Endothelial cell of umbilical vein (primary cell): ENCODE measurements around the gene INHBC. TPM values are rescaled to one million over a fixed set of nuclear protein-coding genes. Genes with fewer than 3 reads are reported as not detected.

Source experiments
- BruUV-seq: library from RNA; stranded (reverse); fragments of 400-500 nt; replicated peaks from 2 replicates; lab custom pipeline; 2021; lab: Mats Ljungman, UMichigan
- CTCF ChIA-PET: fragments of 300-600, 350-600 bp; sonication (Branson Sonifier 250); formaldehyde crosslinking; loops from one replicate; lab custom pipeline; 2021; ENCODE audit warnings: antibody characterized with exemption, inconsistent platforms; lab: Charles Lee
- POLR2A ChIA-PET: fragments of 300-600, 350-600 bp; sonication (Branson Sonifier 250); formaldehyde crosslinking; loops from one replicate; lab custom pipeline; 2021; ENCODE audit warnings: antibody characterized with exemption, inconsistent platforms; lab: Charles Lee
- DNase-seq: peaks from one replicate; pipeline ENCODE4 v3.0.0-alpha.2; 2011; ENCODE audit warnings: low read depth, low spot score
- FAIRE-seq: peaks from 2 replicates; lab custom pipeline; 2011; peaks lifted over from hg19 to GRCh38; lab: Jason Lieb, UNC
- H2AFZ ChIP-seq: 2 replicates; pipeline ENCODE4 v1.6.0; 2012; ENCODE audit warnings: low read depth, low read length, control low read depth, inconsistent platforms
- H3K27ac ChIP-seq: 2 replicates; pipeline ENCODE4 v1.5.1; 2011; ENCODE audit warnings: low read depth, mild to moderate bottlenecking, control low read depth, low read length, moderate library complexity; ENCODE audit not compliant: insufficient read depth
- H3K27me3 ChIP-seq, 2 experiments: 2 replicates each; pipeline versions ENCODE4 v1.6.0 to v1.6.1; 2011; ENCODE audit warnings: low read length in 2 of 2, mixed read lengths in 1 of 2; ENCODE audit not compliant: control insufficient read depth in 2 of 2, insufficient read depth in 2 of 2
- H3K36me3 ChIP-seq, 2 experiments: 2 replicates in 1 of 2; 3 replicates in 1 of 2; pipeline ENCODE4 v1.5.1; 2011; ENCODE audit warnings: low read length in 2 of 2, mild to moderate bottlenecking in 1 of 2, moderate library complexity in 1 of 2; ENCODE audit not compliant: control insufficient read depth in 2 of 2, insufficient read depth in 2 of 2; ENCODE audit errors: extremely low read depth in 1 of 2
- H3K4me1 ChIP-seq: 3 replicates; pipeline ENCODE4 v1.5.1; 2011; ENCODE audit warnings: mild to moderate bottlenecking, low read length; ENCODE audit not compliant: control insufficient read depth, insufficient read depth; ENCODE audit errors: extremely low read depth
- H3K4me2 ChIP-seq: 2 replicates; pipeline ENCODE4 v1.6.1; 2011; ENCODE audit warnings: low read length, control low read depth, mixed read lengths; ENCODE audit not compliant: insufficient read depth
- H3K4me3 ChIP-seq, 3 experiments: fragments of 200-600 bp in 1 of 3; sonication (generic), shearing (Covaris generic) in 1 of 3; replicated peaks in 1 of 3; 2 replicates each; pipeline ENCODE4 v1.5.1; 2011 to 2016; ENCODE audit warnings: control low read depth in 3 of 3, low read length in 3 of 3, mild to moderate bottlenecking in 2 of 3, inconsistent platforms in 1 of 3, low read depth in 1 of 3, moderate library complexity in 1 of 3; ENCODE audit not compliant: insufficient read depth in 1 of 3
- H3K79me2 ChIP-seq: 2 replicates; pipeline ENCODE4 v1.6.0; 2012; ENCODE audit warnings: low read length, inconsistent platforms; ENCODE audit not compliant: control insufficient read depth, insufficient read depth
- H3K9ac ChIP-seq: replicated peaks from 2 replicates; pipeline ENCODE3; 2011; ENCODE audit warnings: low read length, control low read depth; ENCODE audit not compliant: insufficient read depth; ENCODE audit errors: extremely low read depth
- H3K9me1 ChIP-seq: replicated peaks from 3 replicates; pipeline ENCODE4 v1.6.0; 2011; ENCODE audit warnings: mild to moderate bottlenecking, low read length; ENCODE audit not compliant: control insufficient read depth, insufficient read depth; ENCODE audit errors: extremely low read depth
- H3K9me3 ChIP-seq: replicated peaks from 2 replicates; pipeline ENCODE4 v1.5.1; 2012; ENCODE audit warnings: low read length, inconsistent platforms; ENCODE audit not compliant: control insufficient read depth, insufficient read depth
- H4K20me1 ChIP-seq: replicated peaks from 2 replicates; pipeline ENCODE3; 2011; ENCODE audit warnings: mild to moderate bottlenecking, low read length; ENCODE audit not compliant: control insufficient read depth, insufficient read depth; ENCODE audit errors: extremely low read depth
- CTCF ChIP-seq, 2 donors: IDR thresholded peaks; 1 replicate in 1 of 2; 2 replicates in 1 of 2; pipeline ENCODE4 v1.5.1; 2011; ENCODE audit warnings: low read length in 2 of 2, mild to moderate bottlenecking in 2 of 2, moderate library complexity in 2 of 2, control low read depth in 1 of 2, inconsistent platforms in 1 of 2, low read depth in 1 of 2; ENCODE audit not compliant: insufficient read depth in 1 of 2; ENCODE audit errors: extremely low read depth in 1 of 2
- EZH2 ChIP-seq: IDR thresholded peaks from 2 replicates; pipeline ENCODE4 v1.6.1; 2012; ENCODE audit warnings: borderline replicate concordance, low read depth, mild to moderate bottlenecking, moderate library complexity, low read length, inconsistent platforms; ENCODE audit not compliant: severe bottlenecking
- FOS ChIP-seq: IDR thresholded peaks from 2 replicates; pipeline ENCODE4 v1.6.1; 2011; ENCODE audit warnings: mild to moderate bottlenecking, low read length, moderate library complexity, borderline replicate concordance; ENCODE audit not compliant: insufficient read depth
- GATA2 ChIP-seq: IDR thresholded peaks from 2 replicates; pipeline ENCODE4 v1.7.0; 2011; ENCODE audit warnings: low read depth, mild to moderate bottlenecking, moderate library complexity, mixed read lengths, low read length; ENCODE audit not compliant: insufficient read length, insufficient read depth
- JUN ChIP-seq: IDR thresholded peaks from 2 replicates; pipeline ENCODE4 v1.6.1; 2011; ENCODE audit warnings: borderline replicate concordance, low read depth; ENCODE audit not compliant: insufficient read length, insufficient read depth
- MYC ChIP-seq: IDR thresholded peaks from one replicate; pipeline ENCODE4 v1.6.1; 2011; ENCODE audit warnings: mild to moderate bottlenecking, low read depth, low read length
- POLR2A ChIP-seq: IDR thresholded peaks from 2 replicates; pipeline ENCODE4 v1.6.1; 2012; ENCODE audit warnings: low read depth, mild to moderate bottlenecking, control low read depth, low read length
- POLR2AphosphoS5 ChIP-seq: IDR thresholded peaks from 2 replicates; pipeline ENCODE4 v1.6.1; 2012; ENCODE audit warnings: low read depth, mild to moderate bottlenecking, control low read depth, low read length, moderate library complexity; ENCODE audit not compliant: insufficient read depth
- dilution Hi-C: fragments of 300-500 bp; cut with MboI; formaldehyde crosslinking; loops from one replicate; pipeline ENCODE4 v1.15.0; 2019; ENCODE audit warnings: low sequenced_read_pairs; ENCODE audit not compliant: extremely low pct_ligation_motif_present
- intact Hi-C: fragments of 100-400 bp; cut with micrococcal nuclease; formaldehyde crosslinking; loops from one replicate; pipeline ENCODE4 v1.10.0; 2022
- polyA plus RNA-seq, 4 experiments: library from polyadenylated mRNA; depleted of rRNA in 3 of 4; stranded (reverse) in 3 of 4; unstranded in 1 of 4; fragments of >200 nt; gene quantifications; 2 replicates each; pipeline versions ENCODE4 v1.2.1 to v1.2.3, GENCODE V29; 2011 to 2012; ENCODE audit warnings: missing spikeins in 1 of 4
- total RNA-seq: library from RNA; stranded (reverse); gene quantifications from 2 replicates; pipeline ENCODE4 v1.2.3, GENCODE V29; 2021
- TF ChIP-seq, protein P1 (sequence below): IDR thresholded peaks from 2 replicates; pipeline ENCODE4 v1.6.1; 2011; ENCODE audit not compliant: insufficient read depth, insufficient read length

INHBC gene
- total and polyA plus RNA-seq, 2 donors (not counting 3 experiments of a cell fraction or from before 2014, with no cell fraction given) = not detected

DNA sequence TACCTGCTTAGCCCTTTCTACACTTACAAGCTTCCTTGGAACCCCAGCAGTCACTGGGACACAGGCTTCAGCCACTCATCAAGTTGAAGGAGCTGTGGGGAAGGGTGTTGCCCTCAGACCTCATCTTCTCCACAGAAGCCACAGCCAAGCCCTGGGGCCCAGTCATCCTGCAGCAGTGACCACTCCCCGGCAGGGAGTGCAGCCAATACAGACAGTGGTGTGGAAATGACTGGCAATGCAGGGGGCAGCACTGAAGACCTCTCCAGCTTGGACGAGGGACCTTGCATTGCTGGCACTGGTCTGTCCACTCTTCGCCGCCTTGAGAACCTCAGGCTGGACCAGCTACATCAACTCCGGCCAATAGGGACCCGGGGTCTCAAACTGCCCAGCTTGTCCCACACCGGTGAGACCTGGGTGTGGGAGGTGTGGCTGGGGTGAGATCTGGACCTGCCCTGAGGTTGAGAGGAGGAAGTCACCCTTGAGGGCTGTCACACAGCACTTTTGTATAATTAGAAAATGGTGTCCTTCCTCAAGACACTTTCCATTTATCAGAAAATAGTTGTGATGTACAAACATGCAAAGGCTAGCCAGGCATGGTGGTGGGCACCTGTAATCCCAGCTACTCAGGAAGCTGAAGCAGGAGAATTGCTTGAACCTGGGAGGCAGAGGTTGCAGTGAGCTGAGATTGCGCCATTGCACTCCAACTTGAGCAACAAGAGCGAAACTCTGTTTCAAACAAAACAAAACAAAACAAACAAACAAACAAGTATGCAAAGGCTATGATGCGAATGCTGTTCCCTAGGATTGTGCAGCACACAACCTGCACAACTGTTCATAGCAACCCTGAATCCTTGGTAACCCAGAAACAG lies 34.9 kb downstream of the INHBC start:
- Histone ChIP-seq H3K9ac (no peak overlapping the region), H3K27ac (no peak overlapping the region), H3K4me1 (no peaks in the 10 kb centered on the region), H2AFZ (no peak overlapping the region), H3K4me3 (no peak overlapping the region), H3K9me1 (no peaks in the 10 kb centered on the region), H3K9me3 (no peaks in the 10 kb centered on the region), H3K4me2 (no peak overlapping the region), H4K20me1 (no peaks in the 10 kb centered on the region), H3K27me3 (peaks cover 33 to 39% of the 10 kb centered on the region in 2 experiments), H3K79me2 (no peaks in the 10 kb centered on the region), H3K36me3 (no peaks in the 10 kb centered on the region)
- no TSS peak for BruUV-seq
- CTCF ChIA-PET = interaction anchor here (1.3 to 4.0 kb wide), 2 partner anchors 10 to 13 kb away, joined by 5 to 17 read pairs; partner anchors contain the start of gene GLI1
- no peak for TF ChIP-seq MYC
- no peak for TF ChIP-seq POLR2AphosphoS5
- no peak for TF ChIP-seq POLR2A
- TF ChIP-seq, protein P1, sequence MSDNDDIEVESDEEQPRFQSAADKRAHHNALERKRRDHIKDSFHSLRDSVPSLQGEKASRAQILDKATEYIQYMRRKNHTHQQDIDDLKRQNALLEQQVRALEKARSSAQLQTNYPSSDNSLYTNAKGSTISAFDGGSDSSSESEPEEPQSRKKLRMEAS = no peak
- TF ChIP-seq EZH2 = no peak
- no peak for TF ChIP-seq CTCF (IDR thresholded peaks at IDR 0.05; ENCODE audit: extremely low read depth in 1 of 2, insufficient read depth in 1 of 2, low read depth in 1 of 2, low read length in 2 of 2)
- no peak for TF ChIP-seq FOS
- TF ChIP-seq JUN = no peak
- TF ChIP-seq GATA2 = no peak
- intact Hi-C loops = no loop called here
- FAIRE-seq = no peak
- dilution Hi-C loops = no loop called here
- no peak for DNase-seq
- POLR2A ChIA-PET = no interaction called here
